Peyer's patch (tissue), 4 donors: ENCODE measurements around the gene PPFIBP1. TPM values are rescaled to one million over a fixed set of nuclear protein-coding genes. Genes with fewer than 3 reads are reported as not detected.

Experiments used
- DNase-seq, 3 donors: peaks; one replicate each; pipeline ENCODE4 v3.0.0-alpha.2; 2017 to 2019
- H3K27ac ChIP-seq, 4 donors: fragments of 200-600 bp; sonication (generic); one replicate each; pipeline ENCODE4 v1.5.1; 2016 to 2019
- H3K27me3 ChIP-seq, 2 donors: fragments of 200-600 bp; sonication (generic); one replicate each; pipeline ENCODE4 v1.5.1; 2019
- H3K36me3 ChIP-seq, 3 donors: fragments of 200-600 bp; sonication (generic); one replicate each; pipeline ENCODE4 v1.5.1; 2016 to 2019
- H3K4me1 ChIP-seq, 4 donors: fragments of 200-600 bp; sonication (generic); one replicate each; pipeline ENCODE4 v1.5.1; 2016 to 2019
- H3K4me3 ChIP-seq, 4 donors: fragments of 200-600 bp; sonication (generic); 1 replicate in 3 of 4; 2 replicates in 1 of 4; pipeline ENCODE4 v1.5.1; 2016 to 2019; ENCODE audit warnings: mild to moderate bottlenecking in 1 of 4
- H3K9me3 ChIP-seq, 4 donors: fragments of 200-600 bp; sonication (generic); one replicate each; pipeline ENCODE4 v1.5.1; 2016 to 2019; ENCODE audit warnings: mild to moderate bottlenecking in 1 of 4
- POLR2A ChIP-seq, 2 donors: fragments of 450-650 bp; IDR thresholded peaks; one replicate each; pipeline ENCODE4 v1.5.1; 2017; ENCODE audit warnings: antibody characterized with exemption in 2 of 2, mild to moderate bottlenecking in 2 of 2, moderate library complexity in 2 of 2
- total RNA-seq, 4 donors: library from RNA; depleted of rRNA; stranded (reverse); fragments of >200 nt; gene quantifications; one replicate each; pipeline ENCODE4 v1.1.0, GENCODE V29; 2016
- TF ChIP-seq, protein P1 (sequence below), 6 experiments: fragments of 450-650 bp in 4 of 6; fragments of 200-600 bp in 2 of 6; sonication (generic) in 1 of 6; IDR thresholded peaks; one replicate each; pipeline ENCODE4 v1.5.1; 2017 to 2019; ENCODE audit warnings: antibody characterized with exemption in 6 of 6, mild to moderate bottlenecking in 3 of 6, moderate library complexity in 1 of 6

The PPFIBP1 gene
- total RNA-seq, 4 donors from 2014 or later, result 37.5 to 171 (median 48.1) TPM

DNA sequence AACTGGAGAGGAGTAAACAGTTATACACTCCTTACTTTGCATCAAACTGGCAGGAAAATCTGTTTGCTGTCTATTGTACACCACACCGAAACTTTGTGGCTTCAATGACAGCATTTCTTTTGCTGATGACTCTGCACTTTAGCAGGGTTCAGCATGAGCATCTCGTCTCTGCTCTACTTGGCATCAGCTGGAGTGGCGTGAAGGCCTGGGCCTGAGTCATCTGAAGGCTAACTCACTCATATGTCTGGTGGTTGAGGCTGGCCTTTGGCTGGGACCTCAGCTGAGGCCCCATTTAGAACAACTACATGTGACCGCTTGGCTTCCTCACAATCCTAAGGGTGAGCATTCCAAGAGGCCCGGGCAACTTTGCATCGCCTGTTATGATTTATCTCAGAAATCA, 143.5 kb downstream of the PPFIBP1 start:
- H3K4me3 ChIP-seq, result no peak overlapping the region
- H3K9me3 ChIP-seq, result no peaks in the 10 kb centered on the region
- no peaks in the 10 kb centered on the region for H3K27me3 ChIP-seq
- TF ChIP-seq POLR2A (IDR thresholded peaks at IDR 0.05), result no peak
- H3K36me3 ChIP-seq, result peaks cover 0 to 21% (median 0%) of the 10 kb centered on the region in 3 donors
- H3K4me1 ChIP-seq, result no peaks in the 10 kb centered on the region
- no peak for DNase-seq
- no peak overlapping the region for H3K27ac ChIP-seq

GRCh38 chr12:27672051-27672450, 148.0 kb downstream of the PPFIBP1 start:
- no peak for DNase-seq
- Histone ChIP-seq H3K27ac (no peak overlapping the region), H3K4me3 (no peak overlapping the region), H3K4me1 (no peaks in the 10 kb centered on the region), H3K9me3 (no peaks in the 10 kb centered on the region), H3K27me3 (no peaks in the 10 kb centered on the region), H3K36me3 (peaks cover 0 to 23% (median 0%) of the 10 kb centered on the region in 3 donors)
- TF ChIP-seq, protein P1, sequence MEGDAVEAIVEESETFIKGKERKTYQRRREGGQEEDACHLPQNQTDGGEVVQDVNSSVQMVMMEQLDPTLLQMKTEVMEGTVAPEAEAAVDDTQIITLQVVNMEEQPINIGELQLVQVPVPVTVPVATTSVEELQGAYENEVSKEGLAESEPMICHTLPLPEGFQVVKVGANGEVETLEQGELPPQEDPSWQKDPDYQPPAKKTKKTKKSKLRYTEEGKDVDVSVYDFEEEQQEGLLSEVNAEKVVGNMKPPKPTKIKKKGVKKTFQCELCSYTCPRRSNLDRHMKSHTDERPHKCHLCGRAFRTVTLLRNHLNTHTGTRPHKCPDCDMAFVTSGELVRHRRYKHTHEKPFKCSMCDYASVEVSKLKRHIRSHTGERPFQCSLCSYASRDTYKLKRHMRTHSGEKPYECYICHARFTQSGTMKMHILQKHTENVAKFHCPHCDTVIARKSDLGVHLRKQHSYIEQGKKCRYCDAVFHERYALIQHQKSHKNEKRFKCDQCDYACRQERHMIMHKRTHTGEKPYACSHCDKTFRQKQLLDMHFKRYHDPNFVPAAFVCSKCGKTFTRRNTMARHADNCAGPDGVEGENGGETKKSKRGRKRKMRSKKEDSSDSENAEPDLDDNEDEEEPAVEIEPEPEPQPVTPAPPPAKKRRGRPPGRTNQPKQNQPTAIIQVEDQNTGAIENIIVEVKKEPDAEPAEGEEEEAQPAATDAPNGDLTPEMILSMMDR (IDR thresholded peaks at IDR 0.05), result no peak
- TF ChIP-seq POLR2A (IDR thresholded peaks at IDR 0.05), result no peak

DNA sequence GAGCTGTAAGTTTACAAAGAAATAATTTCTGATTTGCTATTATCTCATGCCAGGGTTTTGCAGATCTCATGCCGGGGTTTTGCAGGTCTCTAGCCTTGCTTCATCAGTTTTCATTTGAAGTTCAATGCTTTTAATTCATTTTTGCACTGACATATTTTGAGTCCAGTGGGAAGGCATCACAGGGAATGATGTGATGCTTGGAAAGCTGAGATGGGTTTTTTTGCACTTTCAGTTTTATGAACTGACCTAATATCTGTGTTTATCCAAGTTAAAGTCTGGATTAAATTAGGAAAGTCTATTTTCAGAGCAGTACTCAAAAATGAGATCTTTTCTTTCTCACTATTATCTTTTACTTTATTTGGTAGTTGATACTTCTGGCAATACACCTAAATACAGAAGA, 148.6 kb downstream of the PPFIBP1 start:
- Histone ChIP-seq H3K27me3 (no peaks in the 10 kb centered on the region), H3K9me3 (no peaks in the 10 kb centered on the region), H3K4me1 (no peaks in the 10 kb centered on the region), H3K27ac (no peak overlapping the region), H3K36me3 (peaks cover 0 to 24% (median 0%) of the 10 kb centered on the region in 3 donors), H3K4me3 (no peak overlapping the region)
- no peak for DNase-seq
- TF ChIP-seq POLR2A (IDR thresholded peaks at IDR 0.05), result no peak
- TF ChIP-seq, protein P1 (IDR thresholded peaks at IDR 0.05), result no peak

DNA sequence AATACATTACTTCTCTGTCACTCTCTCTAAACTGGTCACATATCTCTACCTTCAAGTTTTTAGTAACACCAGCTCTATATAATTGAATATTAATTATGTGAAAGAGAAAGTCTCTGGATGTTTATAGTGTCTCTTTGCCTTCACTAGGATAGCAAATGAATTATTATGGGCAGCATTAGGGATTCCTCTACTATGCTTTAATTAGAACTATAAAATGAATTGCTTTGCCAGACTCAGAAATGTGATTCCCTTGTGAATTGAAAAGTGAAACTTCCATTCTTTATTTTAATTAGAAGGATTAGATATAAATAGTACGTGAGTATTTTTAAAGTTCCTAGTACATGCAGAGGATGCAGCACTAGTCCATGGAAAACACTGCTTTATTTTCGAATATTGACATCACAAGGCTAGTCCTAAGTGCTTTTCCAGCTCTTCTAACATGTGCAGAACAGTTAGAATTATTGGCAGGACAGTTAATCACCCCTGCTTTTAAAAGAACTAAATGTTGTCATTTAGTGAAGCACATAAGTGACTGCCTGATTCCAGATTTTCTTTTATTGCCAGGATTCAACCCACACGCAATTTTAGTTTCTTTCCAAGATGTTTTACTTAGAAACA, 149.2 kb downstream of the PPFIBP1 start:
- no peaks in the 10 kb centered on the region for H3K4me1 ChIP-seq
- DNase-seq, result no peak
- H3K27ac ChIP-seq, result no peak overlapping the region
- no peaks in the 10 kb centered on the region for H3K27me3 ChIP-seq
- no peak for TF ChIP-seq POLR2A (IDR thresholded peaks at IDR 0.05)
- TF ChIP-seq, protein P1 (IDR thresholded peaks at IDR 0.05), result no peak
- H3K4me3 ChIP-seq, result no peak overlapping the region
- H3K9me3 ChIP-seq, result no peaks in the 10 kb centered on the region
- H3K36me3 ChIP-seq, result peaks cover 0 to 18% (median 0%) of the 10 kb centered on the region in 3 donors

- H3K4me3 ChIP-seq, result no peak overlapping the region
- no peaks in the 10 kb centered on the region for H3K4me1 ChIP-seq
- no peak overlapping the region for H3K27ac ChIP-seq
- H3K36me3 ChIP-seq, result peaks cover 0 to 24% (median 0%) of the 10 kb centered on the region in 3 donors
- no peaks in the 10 kb centered on the region for H3K9me3 ChIP-seq
- H3K27me3 ChIP-seq, result no peaks in the 10 kb centered on the region
- TF ChIP-seq, protein P1 (IDR thresholded peaks at IDR 0.05), result no peak
- no peak for TF ChIP-seq POLR2A (IDR thresholded peaks at IDR 0.05)
- no peak for DNase-seq
Observed at GRCh38 chr12:27674989-27675388, 151.0 kb downstream of the PPFIBP1 start.

- H3K4me1 ChIP-seq, result no peaks in the 10 kb centered on the region
- no peak overlapping the region for H3K27ac ChIP-seq
- no peaks in the 10 kb centered on the region for H3K27me3 ChIP-seq
- H3K9me3 ChIP-seq, result no peaks in the 10 kb centered on the region
- H3K36me3 ChIP-seq, result peaks cover 0 to 58% (median 0%) of the 10 kb centered on the region in 3 donors
- no peak for DNase-seq
- no peak for TF ChIP-seq POLR2A (IDR thresholded peaks at IDR 0.05)
- TF ChIP-seq, protein P1 (IDR thresholded peaks at IDR 0.05), result no peak
- no peak overlapping the region for H3K4me3 ChIP-seq
Observed at GRCh38 chr12:27680619-27681018, 156.6 kb downstream of the PPFIBP1 start.
